ENCODE results near the gene SLC7A6.

Gene SLC7A6

GRCh38 chr16:68242085-68242484, 22.2 kb upstream of the SLC7A6 start:
- FAIRE-seq, result no peak
- no peak for TF ChIP-seq POLR2A (IDR thresholded peaks at IDR 0.05; ENCODE audit: low read depth, low read length)
- no peak for DNase-seq (ENCODE audit: insufficient read length, low spot score)

DNA sequence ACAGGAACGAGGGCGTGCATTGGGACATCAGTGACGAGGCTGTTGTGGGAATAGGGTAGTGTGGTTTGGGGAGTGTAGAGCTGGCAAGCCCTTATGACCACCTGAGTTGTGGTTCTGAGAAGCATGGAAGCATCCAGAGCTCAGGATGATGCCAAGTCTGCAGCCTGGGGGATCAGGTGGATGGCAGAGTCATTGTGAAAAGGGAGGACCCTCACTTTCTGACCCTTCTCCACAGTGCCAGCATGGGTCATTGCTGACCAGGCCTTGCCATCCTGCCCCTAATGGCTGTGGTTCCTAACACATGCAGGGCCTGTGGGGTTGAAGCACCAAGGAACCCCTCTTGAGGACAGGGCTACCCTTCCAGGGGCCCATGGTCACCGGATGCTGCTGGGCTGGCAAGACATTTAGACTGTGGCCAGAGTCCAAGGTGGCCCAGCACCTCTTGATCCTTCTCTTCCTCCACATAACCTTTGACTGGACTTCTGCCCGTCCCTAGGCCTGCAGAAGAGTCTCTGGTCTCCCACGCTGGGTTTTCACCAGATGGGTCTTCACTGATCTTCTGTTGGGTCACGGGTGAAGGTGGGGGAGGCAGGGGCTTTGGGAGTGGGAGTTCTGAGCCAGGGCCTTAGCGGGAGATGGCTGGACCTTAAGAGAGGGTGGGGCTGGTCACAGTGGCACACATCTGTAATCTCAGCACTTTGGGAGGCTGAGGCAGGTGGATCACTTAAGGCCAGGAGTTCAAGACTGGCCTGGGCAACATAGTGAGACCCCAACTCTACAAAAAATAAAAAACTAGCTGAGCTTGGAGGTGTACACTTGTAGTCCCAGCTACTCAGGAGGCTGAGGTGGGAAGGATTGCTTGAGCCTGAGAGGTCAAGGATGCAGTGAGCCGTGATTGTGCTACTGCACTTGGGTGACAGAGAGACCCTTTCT, 21.1 kb upstream of the SLC7A6 start:
- TF ChIP-seq POLR2A (IDR thresholded peaks at IDR 0.05; ENCODE audit: low read depth, low read length), result no peak
- FAIRE-seq (no peak), DNase-seq (ENCODE audit: insufficient read length, low spot score) (no peak)

- DNase-seq (ENCODE audit: insufficient read length, low spot score) (no peak), FAIRE-seq (no peak)
- no peak for TF ChIP-seq POLR2A (IDR thresholded peaks at IDR 0.05; ENCODE audit: low read depth, low read length)
These were observed 19.8 kb upstream of the SLC7A6 start for GRCh38 chr16:68244481-68244902.

DNA sequence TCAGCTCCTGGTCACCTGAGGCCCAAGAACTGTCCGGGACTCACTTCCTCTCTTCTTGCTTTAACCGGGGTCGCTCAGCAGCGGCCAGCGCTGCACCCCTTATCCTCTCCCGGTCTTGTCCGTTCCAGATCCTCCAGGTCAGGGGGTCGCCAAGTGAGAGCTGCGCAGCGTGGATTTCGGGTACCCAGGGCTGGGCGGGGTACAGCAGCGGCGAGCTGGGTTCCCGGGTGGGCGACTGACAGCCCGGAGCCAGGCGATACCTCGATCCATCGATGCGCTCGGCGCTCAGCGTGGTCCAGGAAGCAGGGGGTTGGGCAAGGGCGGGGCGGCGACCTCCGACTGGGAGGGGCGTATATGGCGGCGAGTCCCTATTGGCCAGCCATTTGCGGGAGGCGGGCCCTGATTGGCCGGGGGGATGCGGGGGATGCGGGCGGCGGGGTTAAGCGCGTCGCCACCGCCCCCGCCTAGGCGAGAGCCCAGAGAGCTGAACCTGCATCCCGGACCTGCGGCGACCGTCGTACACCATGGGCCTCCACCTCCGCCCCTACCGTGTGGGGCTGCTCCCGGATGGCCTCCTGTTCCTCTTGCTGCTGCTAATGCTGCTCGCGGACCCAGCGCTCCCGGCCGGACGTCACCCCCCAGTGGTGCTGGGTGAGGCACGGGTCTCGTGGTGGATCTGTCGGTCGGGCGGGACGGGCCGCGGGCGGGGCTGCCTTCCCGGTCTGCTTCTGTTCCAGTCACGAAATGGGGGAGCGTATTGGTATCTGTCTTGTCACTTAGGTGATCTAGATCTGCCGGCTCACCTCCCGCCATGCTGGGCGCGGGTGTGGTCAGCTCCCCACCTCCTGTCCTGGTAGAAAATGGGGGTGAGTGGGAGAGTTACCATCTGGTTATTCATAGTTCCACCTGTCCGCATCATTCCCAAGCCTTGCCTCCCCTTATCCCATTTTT, 19.1 kb upstream of the SLC7A6 start, which contains the start of gene PLA2G15:
TSS of gene PLA2G15 (plus strand) at position 471 of the 951 bp plus-strand sequence. CDS start at position 525, 54 bp downstream.
- peak; percentile 56 for TF ChIP-seq POLR2A (IDR thresholded peaks at IDR 0.05; ENCODE audit: low read depth, low read length)
- DNase-seq (ENCODE audit: insufficient read length, low spot score) (peak; percentile 83), FAIRE-seq (no peak)

GRCh38 chr16:68246121-68246520, 18.2 kb upstream of the SLC7A6 start:
- TF ChIP-seq POLR2A (IDR thresholded peaks at IDR 0.05; ENCODE audit: low read depth, low read length), result no peak
- FAIRE-seq (no peak), DNase-seq (ENCODE audit: insufficient read length, low spot score) (no peak)

GRCh38 chr16:68246666-68247065, 17.7 kb upstream of the SLC7A6 start:
- no peak for DNase-seq (ENCODE audit: insufficient read length, low spot score)
- FAIRE-seq, result no peak

DNA sequence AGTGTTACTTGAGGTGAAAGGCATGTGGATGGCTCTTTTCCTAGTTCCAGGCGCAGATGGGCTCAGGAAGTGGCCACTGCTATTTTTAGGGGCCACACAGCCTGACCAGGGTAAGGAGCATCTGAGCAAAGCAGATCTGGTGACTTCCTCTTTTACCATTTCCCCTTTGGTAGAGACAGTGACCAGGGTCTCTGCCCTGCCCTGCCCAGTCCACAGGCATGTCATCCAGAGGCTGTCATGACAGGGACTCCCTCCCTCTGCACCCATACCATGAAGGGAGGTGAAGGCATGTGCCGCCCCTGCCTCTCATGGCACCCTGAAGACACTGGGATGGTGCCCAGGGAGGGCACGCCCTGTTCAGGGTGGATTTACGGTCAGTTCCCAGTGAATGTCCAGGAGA, 16.9 kb upstream of the SLC7A6 start:
- DNase-seq (ENCODE audit: insufficient read length, low spot score), result no peak
- FAIRE-seq, result no peak
- TF ChIP-seq POLR2A (IDR thresholded peaks at IDR 0.05; ENCODE audit: low read depth, low read length), result no peak

More at GRCh38 chr16:68246666-68247065, 17.7 kb upstream of the SLC7A6 start:
- TF ChIP-seq POLR2A (IDR thresholded peaks at IDR 0.05; ENCODE audit: low read depth, low read length), result no peak

DNA sequence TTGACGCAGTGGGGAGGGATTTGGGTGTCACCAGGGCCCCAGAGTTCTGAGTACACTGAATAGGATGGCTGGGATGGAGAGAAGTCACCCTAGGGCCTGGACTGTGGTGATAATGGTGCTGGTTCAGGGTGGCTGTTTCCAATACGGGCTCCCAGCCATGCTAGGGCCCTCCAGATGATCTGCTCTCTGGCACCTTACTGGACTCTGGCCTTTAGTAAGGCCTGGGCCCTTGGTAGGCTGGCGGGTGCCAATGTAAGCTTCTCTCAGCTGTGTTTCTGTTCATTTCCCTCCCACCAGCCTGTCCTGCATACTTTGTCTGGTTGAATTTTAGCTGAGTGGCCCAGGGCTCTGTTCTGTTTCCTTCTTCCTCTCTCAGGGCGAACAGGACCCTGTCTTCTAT, 16.4 kb upstream of the SLC7A6 start:
- DNase-seq (ENCODE audit: insufficient read length, low spot score) (no peak), FAIRE-seq (no peak)
- TF ChIP-seq POLR2A (IDR thresholded peaks at IDR 0.05; ENCODE audit: low read depth, low read length), result no peak

GRCh38 chr16:68249371-68249770, 15.0 kb upstream of the SLC7A6 start:
- TF ChIP-seq POLR2A (IDR thresholded peaks at IDR 0.05; ENCODE audit: low read depth, low read length), result no peak
- DNase-seq (ENCODE audit: insufficient read length, low spot score) (no peak), FAIRE-seq (no peak)

GRCh38 chr16:68250951-68251350, 13.4 kb upstream of the SLC7A6 start:
- no peak for TF ChIP-seq POLR2A (IDR thresholded peaks at IDR 0.05; ENCODE audit: low read depth, low read length)
- DNase-seq (ENCODE audit: insufficient read length, low spot score), result no peak
- FAIRE-seq, result no peak

GRCh38 chr16:68251832-68252231, 12.5 kb upstream of the SLC7A6 start:
- no peak for TF ChIP-seq POLR2A (IDR thresholded peaks at IDR 0.05; ENCODE audit: low read depth, low read length)
- DNase-seq (ENCODE audit: insufficient read length, low spot score) (no peak), FAIRE-seq (no peak)

GRCh38 chr16:68252383-68252782, 11.9 kb upstream of the SLC7A6 start:
- TF ChIP-seq POLR2A (IDR thresholded peaks at IDR 0.05; ENCODE audit: low read depth, low read length), result no peak
- FAIRE-seq, result no peak

DNA sequence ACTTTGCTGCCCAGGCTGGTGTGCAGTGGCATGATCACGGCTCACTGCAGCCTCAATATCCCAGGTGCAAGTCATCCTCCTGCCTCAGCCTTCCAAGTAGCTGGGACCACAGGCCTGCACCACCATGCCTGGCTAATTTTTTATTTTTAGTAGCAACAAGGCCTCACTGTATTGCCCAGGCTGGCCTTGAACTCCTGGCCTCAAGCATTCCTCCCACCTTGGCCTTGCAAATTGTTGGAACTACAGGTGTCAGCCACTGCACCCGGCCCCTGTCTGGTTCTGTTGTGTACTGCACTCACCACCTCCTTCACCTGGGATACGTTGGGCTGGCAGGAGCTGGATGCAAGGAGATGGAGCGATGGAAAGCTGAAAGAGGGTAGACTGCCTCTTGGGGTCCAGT, 10.6 kb upstream of the SLC7A6 start:
- FAIRE-seq (no peak), DNase-seq (ENCODE audit: insufficient read length, low spot score) (no peak)
- no peak for TF ChIP-seq POLR2A (IDR thresholded peaks at IDR 0.05; ENCODE audit: low read depth, low read length)

More at GRCh38 chr16:68252383-68252782, 11.9 kb upstream of the SLC7A6 start:
- DNase-seq (ENCODE audit: insufficient read length, low spot score), result no peak

- FAIRE-seq, result no peak
These were observed 8.6 kb upstream of the SLC7A6 start for GRCh38 chr16:68255712-68256111.

More at GRCh38 chr16:68255712-68256111, 8.6 kb upstream of the SLC7A6 start:
- DNase-seq (ENCODE audit: insufficient read length, low spot score), result no peak
- TF ChIP-seq POLR2A (IDR thresholded peaks at IDR 0.05; ENCODE audit: low read depth, low read length), result no peak

Measured in H54 (cell line).